ENCODE measurements around the gene ARHGEF4. TPM values are rescaled to one million over a fixed set of nuclear protein-coding genes. Genes with fewer than 3 reads are reported as not detected.

ARHGEF4 gene
- total RNA-seq, 1 experiment from 2014 or later = 20.0 TPM

- no peaks in the 10 kb centered on the region for H3K9me3 ChIP-seq (ENCODE audit: insufficient read depth, low read depth)
- ChIA-PET POLR2A (ENCODE audit: unreplicated experiment) (no interaction called here), CTCF (no interaction called here)
- no peaks in the 10 kb centered on the region for H3K36me3 ChIP-seq (ENCODE audit: low read depth)
- TF ChIP-seq CTCF (conservative IDR thresholded peaks at IDR 0.05) (no peak), EZH2 (IDR thresholded peaks at IDR 0.05; ENCODE audit: low read depth) (no peak)
- no peaks in the 10 kb centered on the region for H3K79me2 ChIP-seq (ENCODE audit: low read depth)
- BruUV-seq (replicated peaks) = no TSS peak
- DNase-seq = peak; percentile 60 to 79
- intact Hi-C loops (cut with micrococcal nuclease; ENCODE audit: unreplicated experiment) = no loop called here
- H2AFZ ChIP-seq = no peak overlapping the region; the same call in 1 of the 2 replicates
- peak overlapping the region; percentile 64 for H3K27ac ChIP-seq
- H3K9me2 ChIP-seq (ENCODE audit: insufficient read depth) = no peaks in the 10 kb centered on the region
- no peaks in the 10 kb centered on the region for H4K20me1 ChIP-seq (ENCODE audit: insufficient read depth)
- H3K4me2 ChIP-seq = peak overlapping the region; percentile 50
- no peaks in the 10 kb centered on the region for H3K27me3 ChIP-seq (ENCODE audit: insufficient read depth, low read depth)
- H3K4me3 ChIP-seq = peak overlapping the region; percentile 17; the same call in 1 of the 2 replicates
- peaks cover 16% of the 10 kb centered on the region for H3F3A ChIP-seq (ENCODE audit: insufficient read depth, low read depth)
- H3K4me1 ChIP-seq (replicated peaks; ENCODE audit: insufficient read depth) = peaks cover 20% of the 10 kb centered on the region
These were observed 180.4 kb downstream of the ARHGEF4 start for GRCh38 chr2:131016826-131017741.

GRCh38 chr2:131022731-131023130 is 186.0 kb downstream of the ARHGEF4 start:
- Histone ChIP-seq H3K27ac (no peak overlapping the region), H3K36me3 (ENCODE audit: low read depth) (no peaks in the 10 kb centered on the region), H3K27me3 (ENCODE audit: insufficient read depth, low read depth) (no peaks in the 10 kb centered on the region), H3K79me2 (ENCODE audit: low read depth) (no peaks in the 10 kb centered on the region), H3K4me1 (replicated peaks; ENCODE audit: insufficient read depth) (peaks cover 8% of the 10 kb centered on the region), H4K20me1 (ENCODE audit: insufficient read depth) (no peaks in the 10 kb centered on the region), H3K9me2 (ENCODE audit: insufficient read depth) (no peaks in the 10 kb centered on the region), H3K4me2 (no peak overlapping the region), H2AFZ (no peak overlapping the region), H3F3A (ENCODE audit: insufficient read depth, low read depth) (peaks cover 2% of the 10 kb centered on the region; the same call in 1 of the 2 replicates), H3K4me3 (no peak overlapping the region), H3K9me3 (ENCODE audit: insufficient read depth, low read depth) (no peaks in the 10 kb centered on the region)
- TF ChIP-seq EZH2 (IDR thresholded peaks at IDR 0.05; ENCODE audit: low read depth) (no peak), CTCF (conservative IDR thresholded peaks at IDR 0.05) (no peak)
- BruUV-seq (replicated peaks) = no TSS peak
- no peak for DNase-seq
- ChIA-PET CTCF (interaction anchor here (0.6 kb wide), 1 partner anchor 282 kb away, joined by 3 read pairs; no protein-coding TSS in a partner anchor), POLR2A (ENCODE audit: unreplicated experiment) (no interaction called here)
- intact Hi-C loops (cut with micrococcal nuclease; ENCODE audit: unreplicated experiment) = no loop called here

GRCh38 chr2:131023758-131024157 is 187.0 kb downstream of the ARHGEF4 start:
- CTCF ChIA-PET = no interaction called here

More at GRCh38 chr2:131023758-131024157, 187.0 kb downstream of the ARHGEF4 start:
- intact Hi-C loops (cut with micrococcal nuclease; ENCODE audit: unreplicated experiment) = no loop called here
- H3K4me1 ChIP-seq (replicated peaks; ENCODE audit: insufficient read depth) = no peaks in the 10 kb centered on the region
- H4K20me1 ChIP-seq (ENCODE audit: insufficient read depth) = no peaks in the 10 kb centered on the region
- H3K9me3 ChIP-seq (ENCODE audit: insufficient read depth, low read depth) = no peaks in the 10 kb centered on the region
- no TSS peak for BruUV-seq (replicated peaks)
- DNase-seq = no peak
- H3F3A ChIP-seq (ENCODE audit: insufficient read depth, low read depth) = no peaks in the 10 kb centered on the region
- TF ChIP-seq EZH2 (IDR thresholded peaks at IDR 0.05; ENCODE audit: low read depth) = no peak
- no peak for TF ChIP-seq CTCF (conservative IDR thresholded peaks at IDR 0.05)
- H3K79me2 ChIP-seq (ENCODE audit: low read depth) = no peaks in the 10 kb centered on the region
- no peak overlapping the region for H3K4me2 ChIP-seq
- no peak overlapping the region for H2AFZ ChIP-seq
- H3K9me2 ChIP-seq (ENCODE audit: insufficient read depth) = no peaks in the 10 kb centered on the region
- POLR2A ChIA-PET (ENCODE audit: unreplicated experiment) = no interaction called here
- no peaks in the 10 kb centered on the region for H3K36me3 ChIP-seq (ENCODE audit: low read depth)
- no peak overlapping the region for H3K27ac ChIP-seq
- H3K4me3 ChIP-seq = no peak overlapping the region
- H3K27me3 ChIP-seq (ENCODE audit: insufficient read depth, low read depth) = no peaks in the 10 kb centered on the region
